Colon (tissue), 2 donors: ENCODE measurements around the gene SKAP1.

Experiments used
- FAIRE-seq: peaks from 2 replicates; lab custom pipeline; 2012; peaks lifted over from hg19 to GRCh38; lab: Jason Lieb, UNC
- donor health status: control.
- donor health status: control.

The SKAP1 gene

GRCh38 chr17:48144231-48144630, 285.8 kb downstream of the SKAP1 start:
- FAIRE-seq = no peak

GRCh38 chr17:48143629-48144028, 286.4 kb downstream of the SKAP1 start:
- FAIRE-seq = no peak

GRCh38 chr17:48139944-48140343, 290.1 kb downstream of the SKAP1 start:
- no peak for FAIRE-seq

- FAIRE-seq = no peak
Observed at GRCh38 chr17:48137656-48138055, 292.4 kb downstream of the SKAP1 start.

- no peak for FAIRE-seq
Observed at GRCh38 chr17:48134912-48135480, 295.0 kb downstream of the SKAP1 start.

GRCh38 chr17:48132385-48132784, 297.6 kb downstream of the SKAP1 start:
- no peak for FAIRE-seq

- no peak for FAIRE-seq
Observed at GRCh38 chr17:48131216-48131824, 298.7 kb downstream of the SKAP1 start.

- FAIRE-seq = no peak
Observed at GRCh38 chr17:48129981-48130380, 300.0 kb downstream of the SKAP1 start.

- FAIRE-seq = no peak
Observed at GRCh38 chr17:48128400-48128799, 301.6 kb downstream of the SKAP1 start.

- FAIRE-seq = no peak
Observed at GRCh38 chr17:48127371-48128051, 302.5 kb downstream of the SKAP1 start.

GRCh38 chr17:48126532-48126850, 303.5 kb downstream of the SKAP1 start:
- no peak for FAIRE-seq

- FAIRE-seq = no peak
Observed at GRCh38 chr17:48125829-48126531, 304.0 kb downstream of the SKAP1 start.

GRCh38 chr17:48123776-48124388, 306.1 kb downstream of the SKAP1 start:
- FAIRE-seq = no peak

GRCh38 chr17:48123111-48123510, 306.9 kb downstream of the SKAP1 start:
- FAIRE-seq = no peak

- FAIRE-seq = no peak
Observed at GRCh38 chr17:48122665-48123045, 307.4 kb downstream of the SKAP1 start.

GRCh38 chr17:48121923-48122664, 307.9 kb downstream of the SKAP1 start:
- FAIRE-seq = no peak

- no peak for FAIRE-seq
Observed at GRCh38 chr17:48113201-48113676, 316.8 kb downstream of the SKAP1 start.

- no peak for FAIRE-seq
Observed at GRCh38 chr17:48111937-48112241, 318.1 kb downstream of the SKAP1 start.

- no peak for FAIRE-seq
Observed at GRCh38 chr17:48110761-48111160, 319.3 kb downstream of the SKAP1 start.

- FAIRE-seq = no peak
Observed at GRCh38 chr17:48107137-48108055, 322.6 kb downstream of the SKAP1 start, which contains the start of gene SNX11. TSS of gene SNX11 (plus strand) at chr17:48107766. CDS start at chr17:48112044, 4,278 bp downstream.

GRCh38 chr17:48106802-48107136, 323.2 kb downstream of the SKAP1 start:
- no peak for FAIRE-seq
